ENCODE data around the gene KRTAP5-6.

DNA sequence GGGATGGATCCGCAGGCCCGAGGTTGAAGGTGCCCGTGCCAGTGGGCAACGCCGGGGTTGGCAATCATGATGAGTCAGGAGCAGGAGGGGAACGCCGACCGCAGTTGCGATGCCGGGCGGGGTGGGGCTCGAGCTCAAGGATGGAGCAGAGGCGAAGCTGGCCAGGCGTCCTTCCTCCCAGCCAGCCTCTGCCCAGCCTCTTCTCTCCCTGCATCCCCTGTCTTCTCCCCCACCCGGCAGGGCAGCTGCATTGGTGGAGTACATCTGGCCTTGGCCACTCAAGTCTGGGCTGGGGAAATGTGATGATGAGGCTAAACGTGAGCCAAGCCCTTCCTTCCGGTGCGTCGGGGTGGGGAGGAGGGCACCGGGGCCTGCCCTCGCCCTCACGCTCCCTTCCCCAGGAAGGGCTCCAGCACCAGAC, 49.5 kb downstream of the KRTAP5-6 start:
- TF ChIP-seq CTCF (IDR thresholded peaks at IDR 0.05) (no peak), EZH2 (IDR thresholded peaks at IDR 0.05; ENCODE audit: borderline replicate concordance, insufficient read depth, low read depth, low read length, poor library complexity, severe bottlenecking) (no peak)

All from B cell (primary cell).